ENCODE results near the gene CD68. TPM values are rescaled to one million over a fixed set of nuclear protein-coding genes. Genes with fewer than 3 reads are reported as not detected.

CD68 gene
- total RNA-seq, 3 donors from 2014 or later: 4.8 to 5.3 (median 4.9) TPM

GRCh38 chr17:7569571-7569970 lies 9.9 kb upstream of the CD68 start:
- no peaks in the 10 kb centered on the region for H3K27me3 Mint-ChIP-seq (ENCODE audit: low read depth)
- DNase-seq: no peak

DNA sequence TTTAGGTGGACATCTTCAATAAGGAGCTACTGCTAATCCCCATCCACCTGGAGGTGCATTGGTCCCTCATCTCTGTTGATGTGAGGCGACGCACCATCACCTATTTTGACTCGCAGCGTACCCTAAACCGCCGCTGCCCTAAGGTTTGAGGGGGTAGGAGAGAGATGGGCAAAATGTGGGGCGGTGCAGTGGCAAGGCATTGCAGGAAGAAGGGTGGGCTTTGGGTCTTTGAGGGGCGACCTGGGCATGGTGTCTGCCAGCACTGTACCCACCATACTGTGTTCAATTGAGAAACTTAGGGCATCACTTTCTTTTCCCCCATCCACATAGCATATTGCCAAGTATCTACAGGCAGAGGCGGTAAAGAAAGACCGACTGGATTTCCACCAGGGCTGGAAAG lies 9.1 kb upstream of the CD68 start:
- H3K9me3 Mint-ChIP-seq: no peaks in the 10 kb centered on the region
- H3K4me1 Mint-ChIP-seq (ENCODE audit: low read depth): peaks cover 27% of the 10 kb centered on the region
- no peak overlapping the region for H3K4me3 Mint-ChIP-seq
- ATAC-seq: no peak
- peaks cover 53% of the 10 kb centered on the region for H3K36me3 Mint-ChIP-seq (ENCODE audit: insufficient read depth)
- no peak for DNase-seq
- H3K27me3 Mint-ChIP-seq (ENCODE audit: low read depth): no peaks in the 10 kb centered on the region

More at GRCh38 chr17:7569571-7569970, 9.9 kb upstream of the CD68 start:
- Mint-ChIP-seq H3K4me1 (ENCODE audit: low read depth) (peaks cover 19% of the 10 kb centered on the region), H3K36me3 (ENCODE audit: insufficient read depth) (peaks cover 50% of the 10 kb centered on the region), H3K9me3 (no peaks in the 10 kb centered on the region), H3K4me3 (no peak overlapping the region)
- ATAC-seq: no peak

- Mint-ChIP-seq H3K36me3 (ENCODE audit: insufficient read depth) (peaks cover 68% of the 10 kb centered on the region), H3K4me1 (ENCODE audit: low read depth) (peaks cover 44% of the 10 kb centered on the region), H3K4me3 (peak overlapping the region; percentile 91), H3K9me3 (no peaks in the 10 kb centered on the region), H3K27me3 (ENCODE audit: low read depth) (no peaks in the 10 kb centered on the region)
- DNase-seq (no peak), ATAC-seq (no peak)
These were observed 7.2 kb upstream of the CD68 start for GRCh38 chr17:7572338-7572587.

- Mint-ChIP-seq H3K4me3 (peak overlapping the region; percentile 91), H3K27me3 (ENCODE audit: low read depth) (no peaks in the 10 kb centered on the region), H3K4me1 (ENCODE audit: low read depth) (peaks cover 46% of the 10 kb centered on the region), H3K9me3 (no peaks in the 10 kb centered on the region), H3K36me3 (ENCODE audit: insufficient read depth) (peaks cover 69% of the 10 kb centered on the region)
- ATAC-seq (peak; percentile 86), DNase-seq (peak; percentile 100)
These were observed 6.7 kb upstream of the CD68 start for GRCh38 chr17:7572588-7573323.

DNA sequence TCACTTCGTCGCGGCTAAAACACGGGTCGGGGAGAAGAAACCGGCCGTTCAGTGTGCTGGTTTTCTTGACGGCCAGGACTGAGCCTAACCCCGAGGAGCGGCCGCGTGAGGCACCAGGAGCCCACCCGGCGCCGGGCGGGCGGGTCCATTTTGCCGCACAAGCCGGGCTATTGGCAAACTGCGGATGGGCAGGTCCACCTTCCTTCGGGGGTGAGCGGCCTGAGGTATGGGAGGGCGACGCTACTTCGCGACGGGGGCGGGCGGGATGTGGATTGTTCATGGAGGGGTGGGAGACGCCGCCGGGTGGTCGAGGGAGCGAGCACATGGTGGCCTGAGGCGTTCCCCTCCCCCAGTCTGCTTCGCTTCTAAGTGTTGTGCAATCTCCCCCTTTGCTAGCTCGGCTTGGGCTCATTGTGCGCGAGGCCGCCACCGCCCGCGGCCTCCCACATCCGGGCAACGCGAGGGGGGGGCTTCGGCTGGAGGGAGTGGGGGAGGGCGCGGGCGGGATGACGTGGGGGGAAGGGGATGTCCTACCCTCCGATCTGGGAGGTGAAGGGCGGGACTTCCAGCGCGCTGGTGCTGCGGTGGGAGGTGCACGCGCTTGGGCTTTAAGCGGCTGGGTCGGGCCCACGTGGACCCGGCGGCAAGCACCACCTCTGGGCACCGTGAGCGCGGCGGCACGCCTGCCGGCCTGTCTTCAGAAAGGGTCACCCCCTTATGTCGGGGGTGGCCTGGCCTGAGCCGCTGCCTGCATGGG lies 5.9 kb upstream of the CD68 start:
- ATAC-seq: peak; percentile 35 to 44
- peak overlapping the region; percentile 91 for H3K4me3 Mint-ChIP-seq
- no peaks in the 10 kb centered on the region for H3K27me3 Mint-ChIP-seq (ENCODE audit: low read depth)
- peaks cover 73% of the 10 kb centered on the region for H3K36me3 Mint-ChIP-seq (ENCODE audit: insufficient read depth)
- H3K9me3 Mint-ChIP-seq: no peaks in the 10 kb centered on the region
- peak; percentile 91 for DNase-seq
- H3K4me1 Mint-ChIP-seq (ENCODE audit: low read depth): peaks cover 53% of the 10 kb centered on the region

- H3K36me3 Mint-ChIP-seq (ENCODE audit: insufficient read depth): peaks cover 75% of the 10 kb centered on the region
These were observed 5.1 kb upstream of the CD68 start for GRCh38 chr17:7574176-7574953.

GRCh38 chr17:7575481-7575883 lies 4.0 kb upstream of the CD68 start:
- H3K4me3 Mint-ChIP-seq: peak overlapping the region; percentile 91

More at GRCh38 chr17:7574176-7574953, 5.1 kb upstream of the CD68 start:
- peak overlapping the region; percentile 91 for H3K4me3 Mint-ChIP-seq
- H3K4me1 Mint-ChIP-seq (ENCODE audit: low read depth): peaks cover 62% of the 10 kb centered on the region
- no peak for DNase-seq
- no peaks in the 10 kb centered on the region for H3K27me3 Mint-ChIP-seq (ENCODE audit: low read depth)
- H3K9me3 Mint-ChIP-seq: no peaks in the 10 kb centered on the region
- no peak for ATAC-seq

DNA sequence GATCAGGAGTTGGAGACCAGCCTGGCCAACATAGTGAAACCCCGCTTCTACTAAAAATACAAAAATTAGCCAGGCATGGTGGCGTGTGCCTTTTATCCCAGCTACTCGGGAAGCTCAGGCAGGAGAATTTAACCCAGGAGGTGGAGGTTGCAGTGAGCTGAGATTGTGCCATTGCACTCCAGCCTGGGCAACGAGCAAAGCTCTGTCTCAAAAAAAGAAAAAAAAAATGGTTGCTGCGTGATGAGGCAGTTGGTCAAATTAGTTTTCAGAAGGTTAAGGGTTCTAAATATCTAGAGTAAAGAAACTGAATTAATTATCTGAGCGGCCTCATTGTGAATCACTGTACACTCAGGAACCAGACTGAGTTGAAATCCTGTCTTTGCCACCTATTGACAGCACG lies 3.5 kb upstream of the CD68 start:
- Mint-ChIP-seq H3K36me3 (ENCODE audit: insufficient read depth) (peaks cover 71% of the 10 kb centered on the region), H3K27me3 (ENCODE audit: low read depth) (no peaks in the 10 kb centered on the region), H3K4me1 (ENCODE audit: low read depth) (peaks cover 76% of the 10 kb centered on the region), H3K4me3 (peak overlapping the region; percentile 91), H3K9me3 (no peaks in the 10 kb centered on the region)
- DNase-seq (no peak), ATAC-seq (no peak)

More at GRCh38 chr17:7575481-7575883, 4.0 kb upstream of the CD68 start:
- DNase-seq (no peak), ATAC-seq (no peak)
- peaks cover 72% of the 10 kb centered on the region for H3K36me3 Mint-ChIP-seq (ENCODE audit: insufficient read depth)
- no peaks in the 10 kb centered on the region for H3K9me3 Mint-ChIP-seq
- peaks cover 71% of the 10 kb centered on the region for H3K4me1 Mint-ChIP-seq (ENCODE audit: low read depth)
- no peaks in the 10 kb centered on the region for H3K27me3 Mint-ChIP-seq (ENCODE audit: low read depth)

DNA sequence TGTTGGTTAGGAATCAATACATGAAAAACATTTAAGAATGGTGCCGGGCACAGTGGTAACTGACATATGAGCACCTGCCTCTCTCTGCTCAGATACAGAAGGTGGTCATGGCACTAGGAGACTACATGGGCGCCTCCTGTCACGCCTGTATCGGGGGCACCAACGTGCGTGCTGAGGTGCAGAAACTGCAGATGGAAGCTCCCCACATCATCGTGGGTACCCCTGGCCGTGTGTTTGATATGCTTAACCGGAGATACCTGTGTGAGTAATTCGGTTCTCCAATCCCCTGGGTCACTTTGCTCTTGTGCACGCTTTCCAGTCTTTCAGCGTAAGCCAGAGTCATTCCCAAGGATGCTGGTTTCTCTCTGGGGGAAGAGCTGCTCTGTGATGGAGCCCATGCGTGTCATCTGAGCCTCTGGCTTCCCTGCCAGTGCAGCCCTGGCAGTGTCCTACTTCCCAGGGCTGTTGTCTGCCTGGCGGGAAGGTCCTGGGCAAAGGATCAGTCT lies 3.0 kb upstream of the CD68 start:
- Mint-ChIP-seq H3K36me3 (ENCODE audit: insufficient read depth) (peaks cover 67% of the 10 kb centered on the region), H3K9me3 (no peaks in the 10 kb centered on the region), H3K4me1 (ENCODE audit: low read depth) (peaks cover 77% of the 10 kb centered on the region), H3K27me3 (ENCODE audit: low read depth) (no peaks in the 10 kb centered on the region), H3K4me3 (peak overlapping the region; percentile 91)
- no peak for DNase-seq
- ATAC-seq: no peak

GRCh38 chr17:7577327-7578199 lies 1.9 kb upstream of the CD68 start:
- Mint-ChIP-seq H3K27me3 (ENCODE audit: low read depth) (no peaks in the 10 kb centered on the region), H3K36me3 (ENCODE audit: insufficient read depth) (peaks cover 62% of the 10 kb centered on the region), H3K4me1 (ENCODE audit: low read depth) (peaks cover 79% of the 10 kb centered on the region), H3K9me3 (no peaks in the 10 kb centered on the region), H3K4me3 (peak overlapping the region; percentile 91)
- DNase-seq: no peak
- ATAC-seq: no peak

DNA sequence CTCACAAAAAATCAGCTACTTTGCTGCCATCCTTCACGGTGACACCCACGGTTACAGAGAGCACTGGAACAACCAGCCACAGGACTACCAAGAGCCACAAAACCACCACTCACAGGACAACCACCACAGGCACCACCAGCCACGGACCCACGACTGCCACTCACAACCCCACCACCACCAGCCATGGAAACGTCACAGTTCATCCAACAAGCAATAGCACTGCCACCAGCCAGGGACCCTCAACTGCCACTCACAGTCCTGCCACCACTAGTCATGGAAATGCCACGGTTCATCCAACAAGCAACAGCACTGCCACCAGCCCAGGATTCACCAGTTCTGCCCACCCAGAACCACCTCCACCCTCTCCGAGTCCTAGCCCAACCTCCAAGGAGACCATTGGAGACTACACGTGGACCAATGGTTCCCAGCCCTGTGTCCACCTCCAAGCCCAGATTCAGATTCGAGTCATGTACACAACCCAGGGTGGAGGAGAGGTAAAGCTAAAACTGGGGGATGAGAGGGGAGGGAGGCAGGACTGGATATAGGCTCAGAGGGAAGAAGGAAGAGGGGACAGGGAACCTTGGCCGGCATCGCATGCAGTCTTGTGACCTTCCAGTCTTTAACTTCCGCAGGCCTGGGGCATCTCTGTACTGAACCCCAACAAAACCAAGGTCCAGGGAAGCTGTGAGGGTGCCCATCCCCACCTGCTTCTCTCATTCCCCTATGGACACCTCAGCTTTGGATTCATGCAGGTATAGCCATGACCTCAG lies 581 bp downstream of the CD68 start:
- DNase-seq (peak; percentile 26), ATAC-seq (no peak)
- no peaks in the 10 kb centered on the region for H3K27me3 Mint-ChIP-seq (ENCODE audit: low read depth)
- peaks cover 46% of the 10 kb centered on the region for H3K36me3 Mint-ChIP-seq (ENCODE audit: insufficient read depth)
- H3K4me3 Mint-ChIP-seq: peak overlapping the region; percentile 58
- no peaks in the 10 kb centered on the region for H3K9me3 Mint-ChIP-seq
- H3K4me1 Mint-ChIP-seq (ENCODE audit: low read depth): peaks cover 82% of the 10 kb centered on the region

DNA sequence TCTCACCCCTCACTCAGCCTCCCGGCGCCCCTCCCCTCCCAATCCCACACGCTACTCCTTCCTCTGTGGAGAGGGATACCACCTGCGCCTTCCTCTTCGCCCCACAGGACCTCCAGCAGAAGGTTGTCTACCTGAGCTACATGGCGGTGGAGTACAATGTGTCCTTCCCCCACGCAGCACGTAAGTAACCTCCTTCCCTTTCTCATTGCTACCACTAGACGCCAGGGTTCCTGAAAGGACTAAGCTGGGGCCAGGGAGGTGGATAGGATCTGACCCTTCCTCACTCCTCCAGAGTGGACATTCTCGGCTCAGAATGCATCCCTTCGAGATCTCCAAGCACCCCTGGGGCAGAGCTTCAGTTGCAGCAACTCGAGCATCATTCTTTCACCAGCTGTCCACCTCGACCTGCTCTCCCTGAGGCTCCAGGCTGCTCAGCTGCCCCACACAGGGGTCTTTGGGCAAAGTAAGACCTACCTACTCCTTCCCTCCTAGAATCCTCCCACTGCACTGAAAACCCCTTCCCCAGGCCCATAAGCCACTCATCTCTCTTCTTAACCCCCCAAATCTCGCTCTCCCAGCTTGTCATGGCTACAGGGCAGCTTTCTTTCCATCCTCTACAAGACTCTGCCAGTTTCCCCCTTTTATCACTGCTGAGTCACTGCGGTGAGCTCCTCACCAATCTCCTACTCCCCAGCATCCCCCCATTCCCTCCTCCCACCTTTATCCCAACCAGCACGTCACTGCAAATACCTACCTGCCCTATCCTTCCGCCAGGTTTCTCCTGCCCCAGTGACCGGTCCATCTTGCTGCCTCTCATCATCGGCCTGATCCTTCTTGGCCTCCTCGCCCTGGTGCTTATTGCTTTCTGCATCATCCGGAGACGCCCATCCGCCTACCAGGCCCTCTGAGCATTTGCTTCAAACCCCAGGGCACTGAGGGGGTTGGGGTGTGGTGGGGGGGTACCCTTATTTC lies 1.5 kb downstream of the CD68 start:
- no peak for ATAC-seq
- peaks cover 40% of the 10 kb centered on the region for H3K36me3 Mint-ChIP-seq (ENCODE audit: insufficient read depth)

More for the DNA sequence above, 1.5 kb downstream of the CD68 start:
- Mint-ChIP-seq H3K4me3 (peak overlapping the region; percentile 6), H3K4me1 (ENCODE audit: low read depth) (peaks cover 77% of the 10 kb centered on the region), H3K9me3 (no peaks in the 10 kb centered on the region), H3K27me3 (ENCODE audit: low read depth) (no peaks in the 10 kb centered on the region)
- no peak for DNase-seq
